ENCODE measurements around the gene PRPF6.
"Not testable (repeated sequence)": the region's sequence is repeated elsewhere in the genome, so short reads cannot be mapped to it uniquely, and the experiment has no call there.

The PRPF6 gene

DNA sequence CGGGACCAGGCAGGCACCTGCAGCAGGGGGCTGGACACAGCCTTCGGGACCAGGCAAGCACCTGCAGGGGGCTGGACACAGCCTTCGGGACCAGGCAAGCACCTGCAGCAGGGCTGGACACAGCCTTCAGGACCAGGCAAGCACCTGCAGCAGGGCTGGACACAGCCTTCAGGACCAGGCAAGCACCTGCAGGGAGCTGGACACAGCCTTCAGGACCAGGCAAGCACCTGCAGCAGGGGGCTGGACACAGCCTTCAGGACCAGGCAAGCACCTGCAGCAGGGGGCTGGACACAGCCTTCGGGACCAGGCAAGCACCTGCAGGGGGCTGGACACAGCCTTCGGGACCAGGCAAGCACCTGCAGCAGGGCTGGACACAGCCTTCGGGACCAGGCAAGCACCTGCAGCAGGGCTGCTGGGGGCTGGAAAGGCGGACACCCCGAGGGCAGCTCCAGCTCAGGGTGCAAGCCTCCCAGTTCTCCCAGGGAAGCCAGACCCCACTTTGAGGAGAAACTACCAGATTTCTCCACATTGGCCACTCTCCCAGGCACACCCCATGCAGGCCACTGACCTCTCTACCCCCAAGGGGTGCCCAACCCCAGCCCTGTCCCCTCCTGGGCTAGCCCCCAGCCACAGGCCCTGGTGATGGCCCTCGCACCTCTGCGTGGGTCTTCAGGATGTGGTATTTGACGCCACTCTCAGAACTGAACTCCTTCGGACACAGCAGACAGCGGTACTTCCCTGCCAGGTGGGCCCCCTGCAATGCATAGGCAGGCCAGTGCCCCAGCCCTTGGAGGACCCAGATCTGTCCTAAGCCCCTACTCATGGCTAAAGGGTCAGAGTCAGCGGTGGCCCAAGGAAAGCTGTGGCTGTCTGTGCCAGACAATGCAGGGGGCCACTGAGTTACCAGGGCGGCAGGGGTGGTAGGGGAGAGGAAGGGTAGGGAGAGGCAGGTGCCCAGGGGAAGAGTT is 20.0 kb upstream of the PRPF6 start:
- not testable (repeated sequence) for DNase-seq (ENCODE audit: low spot score)

DNA sequence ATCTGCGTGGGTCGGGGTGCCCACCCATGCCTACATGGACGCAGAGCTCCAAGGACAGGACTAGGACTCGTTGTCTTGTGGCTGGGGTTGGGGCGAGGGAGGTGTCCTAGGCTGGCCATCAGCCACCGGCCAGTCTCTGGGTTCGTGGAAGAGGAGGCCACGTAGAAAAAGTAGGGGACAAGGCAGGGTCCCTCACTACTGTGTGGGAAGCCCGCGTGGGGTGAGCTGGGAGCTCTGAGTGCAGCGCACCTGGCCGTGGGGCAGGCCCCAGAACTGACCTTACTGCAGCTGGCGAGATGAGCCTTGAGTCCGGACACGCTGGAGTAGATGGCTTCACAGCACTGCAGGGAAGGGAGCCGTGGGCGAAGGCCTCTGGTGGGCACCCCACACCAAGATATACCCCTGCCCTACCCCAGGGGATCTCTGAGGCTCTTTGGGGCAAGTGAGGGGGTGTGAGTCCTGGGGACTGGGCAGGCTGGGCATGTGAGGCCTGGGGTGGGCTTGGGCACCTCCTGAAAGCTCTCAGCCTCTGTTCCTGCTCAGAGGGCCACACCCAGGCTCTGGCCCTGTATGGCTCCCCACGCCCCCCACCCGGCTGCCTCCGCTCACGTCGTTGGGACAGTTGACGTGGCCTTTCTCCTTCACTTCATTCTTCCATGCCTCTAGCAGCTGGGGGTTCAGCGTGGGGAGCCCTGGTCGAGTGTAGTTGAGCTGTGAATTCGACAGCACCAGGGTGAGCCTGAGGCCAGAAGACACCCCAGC is 19.1 kb upstream of the PRPF6 start:
- no peak for DNase-seq (ENCODE audit: low spot score)

DNA sequence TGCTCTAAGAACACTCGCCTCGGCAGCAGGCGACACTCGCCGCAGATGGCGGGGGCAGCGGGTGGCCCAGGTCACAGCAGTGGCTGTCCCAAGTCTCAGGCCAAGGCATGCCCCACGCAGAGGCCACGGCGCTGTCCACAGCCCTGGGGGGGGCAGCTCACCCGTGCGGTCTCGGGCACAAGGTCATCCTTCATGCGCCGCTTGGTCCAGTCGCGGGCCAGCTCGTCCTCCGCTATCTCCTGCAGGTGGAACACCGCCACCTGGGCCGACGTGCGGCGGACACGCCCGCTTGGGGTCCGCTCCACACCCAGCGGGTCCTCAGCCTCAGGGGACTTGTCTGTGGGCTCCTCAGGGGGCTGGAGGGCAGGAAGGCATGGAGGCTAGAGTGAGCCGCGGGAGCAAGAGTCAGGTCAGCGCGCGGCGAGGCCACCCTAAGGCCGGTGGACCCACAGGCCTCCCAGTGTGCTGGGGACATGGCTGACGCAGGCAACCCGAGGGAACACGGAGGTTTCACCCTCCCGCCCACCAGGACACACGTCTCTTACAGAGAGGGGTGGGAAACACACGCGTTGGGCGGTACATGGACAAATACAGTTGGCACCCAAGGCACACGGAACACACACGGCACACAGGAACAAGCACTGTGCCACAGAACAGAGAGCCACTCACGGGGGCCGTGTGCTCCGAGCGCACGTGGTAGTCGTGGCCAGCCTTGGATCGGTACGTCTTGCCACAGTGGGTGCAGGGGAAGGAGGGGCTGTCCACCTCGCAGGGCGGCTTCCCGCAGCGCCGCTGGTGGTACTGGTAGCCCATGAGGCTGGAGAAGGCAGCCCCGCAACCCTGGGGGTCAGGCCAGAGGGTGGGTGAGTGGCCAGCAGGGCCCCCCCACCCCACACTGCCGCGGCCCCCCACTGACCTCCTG is 18.2 kb upstream of the PRPF6 start:
- no peak for DNase-seq (ENCODE audit: low spot score)

DNA sequence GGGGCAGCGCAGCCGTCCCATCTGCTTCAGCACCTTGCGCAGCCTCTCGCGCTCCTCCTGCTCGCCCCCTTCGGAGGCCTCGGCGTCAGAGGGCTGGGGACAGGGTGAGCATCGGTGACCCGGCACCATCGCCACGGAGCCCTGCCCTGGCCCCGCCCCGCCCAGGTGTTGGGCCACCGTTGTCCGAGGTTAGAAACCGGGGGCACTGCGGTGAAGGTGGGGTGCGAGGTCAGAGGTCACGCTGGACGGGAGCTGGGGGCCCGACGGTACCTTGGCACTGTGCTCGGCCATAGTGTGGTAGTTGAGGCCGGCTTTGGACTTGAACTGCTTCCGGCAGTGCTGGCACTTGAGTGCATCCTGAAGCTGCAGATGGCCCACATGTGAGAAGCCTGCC is 17.6 kb upstream of the PRPF6 start:
- no peak for DNase-seq (ENCODE audit: low spot score)

DNA sequence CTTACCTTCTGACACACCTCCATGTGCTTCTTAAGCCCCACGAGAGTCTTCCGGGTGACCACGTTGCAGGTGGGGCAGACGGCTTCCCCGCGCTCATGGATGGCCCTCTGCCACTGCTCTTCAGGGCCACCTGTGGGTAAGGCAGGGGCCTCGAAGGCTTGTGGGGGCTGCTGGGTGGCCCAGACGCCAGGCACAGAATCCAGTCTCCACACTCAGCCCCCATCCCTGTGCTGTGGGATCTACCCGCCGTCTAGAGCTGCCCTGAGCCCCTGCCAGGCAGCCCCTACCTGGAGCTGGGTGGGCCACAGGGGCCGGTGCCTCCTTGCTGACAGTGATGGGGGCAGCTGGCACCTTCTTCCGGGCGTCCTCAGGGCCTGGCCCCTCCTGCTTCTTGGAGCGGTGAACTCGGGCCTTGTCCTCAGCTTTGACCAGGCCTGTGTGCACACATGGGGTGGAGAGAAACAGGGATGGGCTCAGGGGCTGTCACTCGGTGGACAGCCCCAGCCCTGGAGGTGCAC is 17.1 kb upstream of the PRPF6 start:
- no peak for DNase-seq (ENCODE audit: low spot score)

DNA sequence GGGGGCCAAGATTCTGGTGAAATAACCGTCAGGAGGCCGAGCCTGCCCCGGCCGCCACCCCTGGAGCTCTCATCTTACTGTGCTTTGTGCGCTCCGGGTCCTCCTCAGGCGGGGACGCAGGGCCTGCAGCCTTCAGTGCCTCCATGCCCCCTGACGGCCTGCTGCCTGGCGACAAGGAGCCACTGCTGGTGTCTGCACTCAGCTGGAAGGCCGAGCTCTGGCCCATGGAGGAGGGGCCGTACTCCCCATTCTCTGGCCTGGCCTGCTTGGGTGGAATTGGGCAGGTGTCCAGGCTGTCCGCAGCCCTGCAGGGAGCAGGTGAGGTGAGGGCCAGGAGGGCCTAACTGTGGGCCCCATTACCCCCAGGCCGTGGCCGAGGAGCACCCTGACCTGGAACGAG is 16.5 kb upstream of the PRPF6 start:
- DNase-seq (ENCODE audit: low spot score), result no peak

DNA sequence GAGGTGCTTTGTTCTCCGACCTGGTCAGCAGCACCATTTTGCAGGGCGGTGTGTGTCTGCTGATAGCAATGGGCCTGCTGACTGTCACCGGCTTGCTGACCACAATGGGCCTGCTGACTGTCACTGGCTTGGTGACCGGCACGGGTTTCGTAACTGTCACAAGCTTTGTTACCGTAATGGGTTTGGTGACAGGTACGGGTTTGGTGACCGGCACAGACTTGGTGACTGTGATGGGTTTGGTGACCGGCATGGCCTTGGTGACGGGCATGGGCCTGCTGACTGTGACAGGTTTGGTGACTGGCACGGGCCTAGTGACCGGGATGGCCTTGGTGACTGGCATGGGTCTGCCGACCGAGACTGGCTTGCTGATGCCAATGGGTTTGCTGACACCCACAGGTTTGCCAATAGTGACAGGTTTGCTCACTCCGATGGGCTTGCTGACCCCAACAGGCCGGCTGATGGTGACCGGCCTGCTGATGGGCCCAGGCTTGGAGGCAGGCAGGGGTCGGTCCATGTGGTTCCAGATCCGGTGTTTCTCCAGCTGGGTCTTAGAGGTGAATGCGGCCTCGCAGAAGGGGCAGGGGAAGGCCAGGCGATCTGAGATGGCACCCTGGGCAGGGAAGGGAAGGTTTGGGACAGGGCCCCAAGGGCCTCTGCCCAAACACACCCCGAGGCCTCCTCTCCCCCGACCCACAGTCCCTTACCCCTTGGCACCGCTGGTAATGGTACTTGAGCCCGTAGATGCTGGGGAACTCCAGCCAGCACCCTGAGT is 14.6 kb upstream of the PRPF6 start:
- no peak for DNase-seq (ENCODE audit: low spot score)

DNA sequence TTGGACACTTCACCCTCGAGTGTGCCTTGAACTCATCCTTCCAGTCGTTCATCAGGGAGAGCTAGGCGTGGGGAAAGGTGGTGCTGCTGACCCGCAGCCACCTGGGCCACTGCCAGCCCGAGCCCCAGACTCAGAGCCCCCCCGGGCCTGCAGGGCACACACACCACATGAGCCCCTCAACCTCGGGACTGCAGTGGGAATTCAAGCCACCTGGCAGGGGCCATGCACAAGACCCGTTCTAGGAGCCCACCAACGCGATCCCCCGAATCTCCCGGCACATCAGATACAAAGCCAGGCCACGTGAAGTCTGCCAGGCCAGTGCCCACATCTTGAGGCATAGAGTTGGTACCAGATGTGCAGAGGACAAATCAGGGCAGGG is 14.0 kb upstream of the PRPF6 start:
- DNase-seq (ENCODE audit: low spot score), result no peak

DNA sequence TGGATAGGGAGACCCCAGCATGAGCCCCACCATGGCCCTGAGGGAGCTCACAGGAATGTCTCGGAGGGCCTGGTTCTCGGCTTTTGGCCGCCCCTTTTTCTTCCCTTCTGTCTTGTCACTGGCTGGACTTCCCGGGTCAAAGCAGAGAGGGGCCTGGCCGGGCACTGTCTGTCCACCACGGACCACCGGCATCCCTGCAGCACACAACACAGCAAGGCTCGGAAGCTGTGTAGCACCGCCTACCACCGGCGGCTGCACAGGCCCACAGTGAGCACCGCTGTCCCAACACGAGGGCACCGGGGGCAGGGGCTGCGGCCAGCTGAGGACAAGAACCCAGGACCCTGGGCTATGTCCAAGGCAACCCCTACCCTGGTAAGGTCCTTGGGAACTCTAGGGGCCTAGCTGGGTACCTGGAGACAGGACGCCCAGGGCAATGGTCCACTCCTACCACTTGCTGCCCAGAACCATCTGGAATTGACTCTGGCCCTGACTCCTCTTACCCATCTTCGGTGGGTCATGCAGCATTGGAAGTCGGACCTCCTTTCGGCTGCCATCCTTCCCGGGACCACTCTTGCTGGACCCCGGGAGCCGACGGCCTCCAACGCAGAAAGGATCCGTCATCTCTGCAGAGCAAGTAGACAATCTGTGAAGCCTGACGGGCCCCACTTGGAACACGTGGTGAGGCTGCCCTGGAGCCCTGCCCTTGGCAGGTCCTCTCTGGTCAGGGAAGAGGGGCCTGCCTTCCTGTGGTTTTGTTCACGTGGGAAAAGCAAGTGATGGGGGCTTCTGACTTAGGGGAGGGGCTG is 13.4 kb upstream of the PRPF6 start:
- no peak for DNase-seq (ENCODE audit: low spot score)

DNA sequence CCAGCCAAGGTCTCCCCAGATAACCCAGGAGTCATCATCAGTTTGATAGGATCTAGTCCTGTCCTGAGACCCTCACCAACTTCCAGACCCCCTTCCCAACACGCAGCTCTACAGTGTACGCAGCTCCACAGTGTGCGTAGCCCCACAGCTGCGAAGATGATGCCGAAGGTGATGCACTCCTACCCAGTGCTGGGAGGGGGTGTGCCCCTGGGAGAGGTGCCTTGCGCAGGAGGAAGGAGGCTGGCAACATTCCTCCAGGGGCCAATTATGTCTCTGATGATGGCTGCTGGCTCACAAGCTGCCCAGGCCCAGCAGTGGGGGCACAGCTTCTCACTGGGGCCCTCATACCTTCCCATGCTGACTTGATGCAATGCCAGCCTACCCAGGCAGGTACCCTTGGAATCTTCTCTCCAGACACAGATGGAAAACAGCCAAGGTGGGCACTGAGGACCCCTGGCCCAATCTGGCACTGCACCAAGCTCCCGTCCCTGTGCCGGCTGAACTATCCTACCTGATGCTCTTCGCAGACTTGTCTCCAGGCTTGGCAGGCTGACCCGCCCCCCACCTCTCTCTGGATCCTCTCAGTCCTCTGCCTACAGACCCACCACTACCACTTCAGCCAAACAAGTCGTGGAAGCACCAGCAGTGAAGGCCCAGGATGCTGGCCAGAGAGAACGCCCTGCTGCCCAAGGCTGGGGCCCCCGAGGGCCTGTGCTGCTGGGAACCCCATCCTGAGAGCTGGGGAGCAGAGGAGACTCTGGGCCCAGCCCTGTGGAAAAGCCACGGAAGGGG is 12.6 kb upstream of the PRPF6 start:
- DNase-seq (ENCODE audit: low spot score), result no peak

DNA sequence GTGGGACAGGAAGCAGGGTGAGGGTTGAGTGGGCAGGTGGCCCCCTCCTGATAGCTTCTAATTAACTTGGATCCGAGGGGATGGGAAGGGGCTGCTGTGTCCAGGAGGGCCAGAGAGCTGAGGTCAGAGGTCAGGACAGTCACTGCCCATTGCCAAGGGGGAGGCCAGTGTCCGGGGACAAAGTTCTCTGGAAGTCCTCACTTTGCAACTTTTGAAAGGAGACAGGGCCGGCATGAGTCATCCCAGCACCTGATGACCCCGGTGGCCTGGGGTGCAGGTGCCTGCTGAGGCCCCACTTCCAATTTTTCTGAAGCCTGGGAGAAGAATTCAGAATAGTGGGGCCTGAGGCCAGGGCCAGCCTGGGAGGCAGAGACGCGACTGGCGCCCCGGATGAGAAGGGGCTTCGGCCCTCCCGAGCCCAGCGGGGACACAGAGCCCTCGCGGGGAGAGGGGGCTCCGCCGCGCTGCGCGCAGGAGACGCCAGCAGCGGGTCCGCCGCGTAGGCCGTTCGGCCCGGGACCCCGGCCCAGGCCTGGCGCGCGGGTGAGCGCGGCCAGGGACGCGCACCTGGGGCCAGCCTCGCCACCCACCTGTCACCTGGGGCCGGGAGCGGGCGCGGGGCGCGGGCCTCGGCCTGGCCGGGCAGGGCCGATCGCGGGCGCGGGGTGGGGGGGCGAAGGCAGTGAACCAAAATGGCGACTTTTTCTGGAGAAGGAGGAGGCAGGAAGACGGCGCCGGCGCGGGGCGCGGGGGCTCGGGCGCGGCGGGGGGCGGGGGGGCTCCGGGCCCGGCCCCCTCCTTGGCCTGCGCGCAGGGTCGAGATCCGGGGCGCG is 11.8 kb upstream of the PRPF6 start:
- no peak for DNase-seq (ENCODE audit: low spot score)

DNA sequence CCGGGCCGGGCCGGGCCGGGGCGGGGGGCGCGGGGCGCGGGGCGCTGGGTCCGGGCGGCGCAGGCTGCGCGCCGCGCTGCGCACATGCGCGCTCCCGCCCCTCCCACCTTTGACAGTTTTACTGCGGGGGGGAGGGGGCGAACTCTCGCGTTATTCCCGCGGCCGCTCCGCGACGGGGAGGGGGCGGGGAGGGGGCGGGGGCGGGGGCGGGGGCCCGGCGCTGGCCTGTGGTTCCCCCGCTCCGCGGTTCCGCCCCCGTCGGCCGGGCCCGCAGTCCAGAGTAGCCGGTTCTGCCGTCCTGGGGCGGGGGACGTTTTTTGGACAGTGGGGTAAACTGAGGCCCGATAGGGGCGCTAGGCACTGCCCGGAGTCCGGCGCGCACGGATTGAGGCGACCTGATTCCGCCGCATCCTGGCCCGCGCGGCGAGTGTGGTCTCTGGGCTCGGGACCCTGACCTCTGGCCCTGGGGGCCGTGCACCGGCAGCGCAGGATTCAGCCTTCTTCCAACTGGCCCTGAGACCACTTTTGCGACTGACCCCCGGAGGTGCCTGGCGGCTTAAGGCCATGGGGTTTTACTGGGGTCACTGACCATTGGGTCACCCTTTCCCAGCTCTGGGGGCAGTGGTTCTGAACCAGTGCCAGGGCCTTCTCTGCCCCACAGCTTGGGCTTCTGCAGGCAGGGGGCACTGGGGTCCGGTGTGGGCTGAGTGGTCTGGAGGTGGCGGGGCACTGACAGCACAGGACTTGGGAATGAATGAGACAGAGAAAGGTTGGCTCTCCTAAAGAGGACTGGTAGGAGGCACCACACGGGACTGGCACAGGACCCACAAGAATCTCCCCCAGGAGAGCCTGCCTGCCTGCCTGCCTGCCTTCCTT is 10.9 kb upstream of the PRPF6 start, which contains the start of gene ZNF512B:
Gene ZNF512B, minus strand, starts transcription at position 93 of the 876 bp plus-strand sequence. CDS start 1,980 bp downstream, outside the sequence.
- DNase-seq (ENCODE audit: low spot score), result peak; percentile 94

DNA sequence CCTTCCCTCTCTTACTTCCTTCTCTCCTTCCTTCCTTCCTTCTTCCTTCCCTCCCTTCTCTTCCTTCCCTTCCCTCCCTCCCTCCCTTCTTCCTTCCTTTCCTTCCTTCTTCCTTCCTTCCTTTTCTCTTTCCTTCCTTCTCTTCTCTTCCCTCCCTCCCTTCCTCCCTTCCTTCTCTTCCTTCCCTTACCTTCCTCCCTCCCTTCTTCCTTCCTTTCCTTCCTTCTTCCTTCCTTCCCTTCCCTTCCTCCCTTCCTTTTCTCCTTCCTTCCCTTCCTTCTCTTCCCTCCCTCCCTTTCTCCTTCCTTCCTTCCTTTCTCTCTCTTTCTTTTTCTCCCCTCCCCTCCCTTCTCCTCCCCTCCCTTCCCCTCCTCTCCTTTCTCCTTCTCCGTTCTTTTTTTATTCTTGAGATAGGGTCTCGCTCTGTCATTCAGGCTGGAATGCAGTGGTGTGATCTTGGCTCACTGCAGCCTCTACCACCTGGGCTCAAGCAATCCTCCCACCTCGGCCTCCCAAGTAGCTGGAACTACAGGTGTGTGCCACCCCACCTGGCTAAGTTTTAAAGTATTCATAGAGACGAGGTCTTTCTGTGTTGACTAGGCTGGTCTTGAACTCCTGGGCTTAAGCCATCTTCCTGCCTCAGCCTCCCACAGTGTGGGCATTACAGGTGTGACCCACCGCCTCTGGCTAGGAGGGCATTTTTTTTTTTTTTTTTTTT is 10.1 kb upstream of the PRPF6 start:
- DNase-seq (ENCODE audit: low spot score), result no peak

DNA sequence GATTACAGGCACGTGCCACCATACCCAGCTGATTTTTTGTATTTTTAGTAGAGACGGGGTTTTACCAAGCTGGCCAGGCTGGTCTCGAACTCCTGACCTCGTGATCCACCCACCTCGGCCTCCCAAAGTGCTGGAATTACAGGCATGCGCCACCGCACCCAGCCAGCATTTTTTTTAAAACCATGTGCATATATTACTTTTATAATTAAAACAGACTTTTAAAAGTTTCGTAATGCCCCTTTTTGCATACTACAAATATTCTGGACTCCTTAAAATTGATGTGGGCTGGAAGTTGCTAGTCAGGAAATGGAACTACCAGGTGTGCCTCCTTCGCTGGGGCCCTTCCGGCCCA is 9.0 kb upstream of the PRPF6 start:
- not testable (repeated sequence) for DNase-seq (ENCODE audit: low spot score)

DNA sequence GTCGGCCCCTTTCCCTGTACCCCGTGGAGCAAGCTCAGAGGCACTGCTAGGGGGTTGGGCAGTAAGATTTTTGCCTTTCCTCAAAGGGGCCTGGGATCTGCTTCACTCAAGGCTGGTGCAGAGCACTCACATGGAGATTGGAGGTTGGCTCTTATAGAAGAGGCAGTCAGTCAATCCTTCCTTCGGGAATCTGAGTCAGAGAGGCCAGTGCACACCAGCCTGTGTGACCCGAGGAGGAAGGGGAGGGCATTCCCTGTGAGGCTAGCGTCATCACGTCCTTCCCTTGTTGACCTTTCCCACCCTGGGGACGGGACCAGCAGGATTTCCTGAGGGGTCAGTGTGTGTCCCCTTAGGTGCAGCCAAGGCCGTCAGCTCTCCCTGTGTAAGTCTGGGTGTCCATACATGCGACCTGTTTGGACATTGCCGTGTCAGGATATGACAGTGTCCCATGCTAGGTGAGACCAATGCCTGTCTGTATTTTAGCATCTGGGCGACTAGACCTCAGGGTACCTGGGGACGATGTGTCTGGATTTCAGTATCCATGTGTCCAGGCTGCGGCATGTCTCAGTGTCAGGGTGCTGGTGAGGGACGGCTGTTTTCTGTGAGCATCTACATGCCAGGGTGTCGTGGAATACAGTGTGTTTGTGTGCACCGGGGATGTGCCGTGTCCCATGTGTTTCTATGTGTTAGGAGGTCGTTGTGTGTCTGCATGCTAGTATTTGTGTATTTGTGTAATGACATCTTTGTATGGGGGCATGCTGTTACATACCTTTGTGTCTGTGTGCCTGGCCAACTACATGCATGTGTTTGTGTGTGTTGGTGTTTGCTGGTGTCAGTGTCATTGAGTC is 8.4 kb upstream of the PRPF6 start:
- no peak for DNase-seq (ENCODE audit: low spot score)

DNA sequence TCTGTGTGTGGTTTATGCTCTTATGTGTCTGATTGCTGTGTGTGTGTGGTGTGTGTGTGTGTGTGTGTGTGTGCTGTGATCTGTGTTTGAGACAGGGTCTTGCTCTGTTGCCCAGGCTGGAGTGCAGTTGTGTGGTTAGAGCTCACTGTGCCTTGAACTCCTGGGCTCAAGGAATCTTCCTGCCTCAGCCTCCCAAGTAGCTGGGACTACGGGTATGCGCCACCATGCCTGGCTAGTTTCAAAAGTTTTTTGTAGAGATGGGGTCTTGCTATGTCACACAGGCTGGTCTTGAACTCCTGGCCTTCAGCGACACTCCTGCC is 7.8 kb upstream of the PRPF6 start:
- DNase-seq (ENCODE audit: low spot score), result no peak
